ENCODE measurements around the gene SVOP. TPM values are rescaled to one million over a fixed set of nuclear protein-coding genes. Genes with fewer than 3 reads are reported as not detected.

Gene SVOP
- total and polyA plus RNA-seq, 2 experiments from 2014 or later: 0.10 TPM; not detected in 1

DNA sequence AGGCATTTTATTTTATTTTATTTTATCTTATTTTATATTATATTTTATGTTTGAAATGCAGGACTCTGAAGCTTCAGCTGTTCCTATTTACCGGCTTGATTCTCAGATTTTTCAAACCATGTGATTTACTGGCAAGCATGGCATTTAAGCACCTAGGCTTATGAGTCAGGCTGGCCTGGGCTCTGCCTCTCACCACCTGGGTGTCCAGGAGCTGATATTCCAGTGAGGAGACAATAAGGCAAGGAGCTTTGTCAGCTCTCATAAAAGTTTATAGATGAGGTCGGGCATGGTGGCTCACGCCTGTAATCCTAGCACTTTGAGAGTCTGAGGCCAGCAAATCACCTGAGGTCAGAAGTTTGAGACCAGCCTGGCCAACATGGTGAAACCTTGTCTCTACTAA is 138.9 kb downstream of the SVOP start (continued):
- TF ChIP-seq, protein P1, sequence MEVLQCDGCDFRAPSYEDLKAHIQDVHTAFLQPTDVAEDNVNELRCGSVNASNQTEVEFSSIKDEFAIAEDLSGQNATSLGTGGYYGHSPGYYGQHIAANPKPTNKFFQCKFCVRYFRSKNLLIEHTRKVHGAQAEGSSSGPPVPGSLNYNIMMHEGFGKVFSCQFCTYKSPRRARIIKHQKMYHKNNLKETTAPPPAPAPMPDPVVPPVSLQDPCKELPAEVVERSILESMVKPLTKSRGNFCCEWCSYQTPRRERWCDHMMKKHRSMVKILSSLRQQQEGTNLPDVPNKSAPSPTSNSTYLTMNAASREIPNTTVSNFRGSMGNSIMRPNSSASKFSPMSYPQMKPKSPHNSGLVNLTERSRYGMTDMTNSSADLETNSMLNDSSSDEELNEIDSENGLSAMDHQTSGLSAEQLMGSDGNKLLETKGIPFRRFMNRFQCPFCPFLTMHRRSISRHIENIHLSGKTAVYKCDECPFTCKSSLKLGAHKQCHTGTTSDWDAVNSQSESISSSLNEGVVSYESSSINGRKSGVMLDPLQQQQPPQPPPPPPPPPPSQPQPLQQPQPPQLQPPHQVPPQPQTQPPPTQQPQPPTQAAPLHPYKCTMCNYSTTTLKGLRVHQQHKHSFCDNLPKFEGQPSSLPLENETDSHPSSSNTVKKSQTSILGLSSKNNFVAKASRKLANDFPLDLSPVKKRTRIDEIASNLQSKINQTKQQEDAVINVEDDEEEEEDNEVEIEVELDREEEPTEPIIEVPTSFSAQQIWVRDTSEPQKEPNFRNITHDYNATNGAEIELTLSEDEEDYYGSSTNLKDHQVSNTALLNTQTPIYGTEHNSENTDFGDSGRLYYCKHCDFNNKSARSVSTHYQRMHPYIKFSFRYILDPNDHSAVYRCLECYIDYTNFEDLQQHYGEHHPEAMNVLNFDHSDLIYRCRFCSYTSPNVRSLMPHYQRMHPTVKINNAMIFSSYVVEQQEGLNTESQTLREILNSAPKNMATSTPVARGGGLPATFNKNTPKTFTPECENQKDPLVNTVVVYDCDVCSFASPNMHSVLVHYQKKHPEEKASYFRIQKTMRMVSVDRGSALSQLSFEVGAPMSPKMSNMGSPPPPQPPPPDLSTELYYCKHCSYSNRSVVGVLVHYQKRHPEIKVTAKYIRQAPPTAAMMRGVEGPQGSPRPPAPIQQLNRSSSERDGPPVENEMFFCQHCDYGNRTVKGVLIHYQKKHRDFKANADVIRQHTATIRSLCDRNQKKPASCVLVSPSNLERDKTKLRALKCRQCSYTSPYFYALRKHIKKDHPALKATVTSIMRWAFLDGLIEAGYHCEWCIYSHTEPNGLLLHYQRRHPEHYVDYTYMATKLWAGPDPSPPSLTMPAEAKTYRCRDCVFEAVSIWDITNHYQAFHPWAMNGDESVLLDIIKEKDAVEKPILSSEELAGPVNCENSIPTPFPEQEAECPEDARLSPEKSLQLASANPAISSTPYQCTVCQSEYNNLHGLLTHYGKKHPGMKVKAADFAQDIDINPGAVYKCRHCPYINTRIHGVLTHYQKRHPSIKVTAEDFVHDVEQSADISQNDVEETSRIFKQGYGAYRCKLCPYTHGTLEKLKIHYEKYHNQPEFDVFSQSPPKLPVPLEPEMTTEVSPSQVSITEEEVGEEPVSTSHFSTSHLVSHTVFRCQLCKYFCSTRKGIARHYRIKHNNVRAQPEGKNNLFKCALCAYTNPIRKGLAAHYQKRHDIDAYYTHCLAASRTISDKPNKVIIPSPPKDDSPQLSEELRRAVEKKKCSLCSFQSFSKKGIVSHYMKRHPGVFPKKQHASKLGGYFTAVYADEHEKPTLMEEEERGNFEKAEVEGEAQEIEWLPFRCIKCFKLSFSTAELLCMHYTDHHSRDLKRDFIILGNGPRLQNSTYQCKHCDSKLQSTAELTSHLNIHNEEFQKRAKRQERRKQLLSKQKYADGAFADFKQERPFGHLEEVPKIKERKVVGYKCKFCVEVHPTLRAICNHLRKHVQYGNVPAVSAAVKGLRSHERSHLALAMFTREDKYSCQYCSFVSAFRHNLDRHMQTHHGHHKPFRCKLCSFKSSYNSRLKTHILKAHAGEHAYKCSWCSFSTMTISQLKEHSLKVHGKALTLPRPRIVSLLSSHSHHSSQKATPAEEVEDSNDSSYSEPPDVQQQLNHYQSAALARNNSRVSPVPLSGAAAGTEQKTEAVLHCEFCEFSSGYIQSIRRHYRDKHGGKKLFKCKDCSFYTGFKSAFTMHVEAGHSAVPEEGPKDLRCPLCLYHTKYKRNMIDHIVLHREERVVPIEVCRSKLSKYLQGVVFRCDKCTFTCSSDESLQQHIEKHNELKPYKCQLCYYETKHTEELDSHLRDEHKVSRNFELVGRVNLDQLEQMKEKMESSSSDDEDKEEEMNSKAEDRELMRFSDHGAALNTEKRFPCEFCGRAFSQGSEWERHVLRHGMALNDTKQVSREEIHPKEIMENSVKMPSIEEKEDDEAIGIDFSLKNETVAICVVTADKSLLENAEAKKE (CRISPR knock-in tag; IDR thresholded peaks at IDR 0.05): no peak
- TF ChIP-seq CREB1 (CRISPR knock-in tag; IDR thresholded peaks at IDR 0.05; ENCODE audit: low read depth): no peak
- TF ChIP-seq, protein P2, sequence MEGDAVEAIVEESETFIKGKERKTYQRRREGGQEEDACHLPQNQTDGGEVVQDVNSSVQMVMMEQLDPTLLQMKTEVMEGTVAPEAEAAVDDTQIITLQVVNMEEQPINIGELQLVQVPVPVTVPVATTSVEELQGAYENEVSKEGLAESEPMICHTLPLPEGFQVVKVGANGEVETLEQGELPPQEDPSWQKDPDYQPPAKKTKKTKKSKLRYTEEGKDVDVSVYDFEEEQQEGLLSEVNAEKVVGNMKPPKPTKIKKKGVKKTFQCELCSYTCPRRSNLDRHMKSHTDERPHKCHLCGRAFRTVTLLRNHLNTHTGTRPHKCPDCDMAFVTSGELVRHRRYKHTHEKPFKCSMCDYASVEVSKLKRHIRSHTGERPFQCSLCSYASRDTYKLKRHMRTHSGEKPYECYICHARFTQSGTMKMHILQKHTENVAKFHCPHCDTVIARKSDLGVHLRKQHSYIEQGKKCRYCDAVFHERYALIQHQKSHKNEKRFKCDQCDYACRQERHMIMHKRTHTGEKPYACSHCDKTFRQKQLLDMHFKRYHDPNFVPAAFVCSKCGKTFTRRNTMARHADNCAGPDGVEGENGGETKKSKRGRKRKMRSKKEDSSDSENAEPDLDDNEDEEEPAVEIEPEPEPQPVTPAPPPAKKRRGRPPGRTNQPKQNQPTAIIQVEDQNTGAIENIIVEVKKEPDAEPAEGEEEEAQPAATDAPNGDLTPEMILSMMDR (conservative IDR thresholded peaks at IDR 0.05; ENCODE audit: low read depth in 2 of 2): no peak
- TF ChIP-seq, protein P3, sequence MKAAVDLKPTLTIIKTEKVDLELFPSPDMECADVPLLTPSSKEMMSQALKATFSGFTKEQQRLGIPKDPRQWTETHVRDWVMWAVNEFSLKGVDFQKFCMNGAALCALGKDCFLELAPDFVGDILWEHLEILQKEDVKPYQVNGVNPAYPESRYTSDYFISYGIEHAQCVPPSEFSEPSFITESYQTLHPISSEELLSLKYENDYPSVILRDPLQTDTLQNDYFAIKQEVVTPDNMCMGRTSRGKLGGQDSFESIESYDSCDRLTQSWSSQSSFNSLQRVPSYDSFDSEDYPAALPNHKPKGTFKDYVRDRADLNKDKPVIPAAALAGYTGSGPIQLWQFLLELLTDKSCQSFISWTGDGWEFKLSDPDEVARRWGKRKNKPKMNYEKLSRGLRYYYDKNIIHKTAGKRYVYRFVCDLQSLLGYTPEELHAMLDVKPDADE (IDR thresholded peaks at IDR 0.05): no peak

DNA sequence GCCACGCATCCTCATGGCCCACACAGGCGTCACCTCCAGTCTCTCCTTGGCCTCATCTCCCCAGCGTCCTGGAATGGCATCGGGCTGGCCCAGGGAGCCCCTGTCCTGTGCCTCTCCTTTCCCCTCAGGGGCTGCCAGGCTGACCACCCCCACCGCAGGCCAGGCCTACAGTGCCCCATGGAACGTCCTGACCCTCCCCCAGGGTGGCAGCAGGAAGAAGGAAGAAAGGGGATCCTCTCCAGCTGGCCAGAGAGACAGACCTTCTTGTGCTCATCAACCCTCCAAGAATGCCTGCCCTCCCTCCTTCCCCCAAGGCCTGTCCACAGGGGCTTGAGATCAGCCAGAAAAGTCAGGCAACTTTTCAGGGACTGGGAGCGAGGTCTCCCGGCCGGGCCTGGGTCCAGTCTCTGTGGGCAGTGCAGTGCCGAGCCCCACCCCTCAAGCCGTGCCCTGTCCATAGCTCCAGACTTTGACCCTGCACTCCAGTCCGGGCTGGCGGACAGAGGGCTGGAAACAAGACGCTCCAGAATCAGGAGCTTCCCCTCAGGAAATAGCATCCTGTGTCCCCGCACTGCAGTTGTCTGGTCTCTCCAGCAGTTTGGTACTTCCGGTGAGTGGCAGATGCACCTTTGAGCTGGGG is 141.1 kb downstream of the SVOP start, which contains the start of gene DAO:
Gene DAO (plus strand): TSS at position 478 of the 640 bp plus-strand sequence. CDS start 4,915 bp downstream, outside the sequence.
- peak; percentile 18; the same call in 2 of the 3 replicates for ATAC-seq
- Histone ChIP-seq H4K20me1 (replicated peaks; ENCODE audit: insufficient read depth) (no peaks in the 10 kb centered on the region), H3F3A (replicated peaks; ENCODE audit: low read depth) (no peaks in the 10 kb centered on the region), H3K27ac (ENCODE audit: low read depth) (no peak within 1 kb of the TSS), H3K36me3 (ENCODE audit: insufficient read depth) (no peaks in the 10 kb centered on the region), H3K27me3 (ENCODE audit: insufficient read depth) (no peaks in the 10 kb centered on the region), H2AFZ (peak within 1 kb of the TSS; percentile 86; the same call in 1 of the 2 replicates), H3K4me1 (ENCODE audit: insufficient read depth) (no peaks in the 10 kb centered on the region; the same call in 1 of the 2 replicates), H3K4me3 (no peak within 1 kb of the TSS), H3K79me2 (replicated peaks; ENCODE audit: insufficient read depth) (no peaks in the 10 kb centered on the region), H3K4me2 (no peak within 1 kb of the TSS), H3K9me2 (ENCODE audit: insufficient read depth) (no peaks in the 10 kb centered on the region)
- H3K4me1 Mint-ChIP-seq: peaks cover 2% of the 10 kb centered on the region; the same call in 1 of the 3 replicates
- H3K9me3 Mint-ChIP-seq: no peaks in the 10 kb centered on the region
- no peaks in the 10 kb centered on the region for H3K36me3 Mint-ChIP-seq (ENCODE audit: low read depth)
- H3K27ac Mint-ChIP-seq: no peak within 1 kb of the TSS
- H3K27me3 Mint-ChIP-seq (ENCODE audit: insufficient read depth, low read depth, poor library complexity): peaks cover 7% of the 10 kb centered on the region
- H3K4me3 Mint-ChIP-seq: no peak within 1 kb of the TSS
- DNase-seq (ENCODE audit: low spot score): no peak
- TF ChIP-seq, protein P3 (IDR thresholded peaks at IDR 0.05): no peak
- TF ChIP-seq JUNB (IDR thresholded peaks at IDR 0.05; ENCODE audit: unreplicated experiment) (no peak), POLR2AphosphoS5 (IDR thresholded peaks at IDR 0.05; ENCODE audit: low read depth) (no peak), CREB1 (CRISPR knock-in tag; IDR thresholded peaks at IDR 0.05; ENCODE audit: low read depth) (no peak), NANOG (IDR thresholded peaks at IDR 0.05; ENCODE audit: borderline replicate concordance) (no peak), EZH2 (IDR thresholded peaks at IDR 0.05; ENCODE audit: low read depth, unreplicated experiment) (no peak), ZNF114 (CRISPR knock-in tag; IDR thresholded peaks at IDR 0.05) (no peak)
- TF ChIP-seq, protein P4, sequence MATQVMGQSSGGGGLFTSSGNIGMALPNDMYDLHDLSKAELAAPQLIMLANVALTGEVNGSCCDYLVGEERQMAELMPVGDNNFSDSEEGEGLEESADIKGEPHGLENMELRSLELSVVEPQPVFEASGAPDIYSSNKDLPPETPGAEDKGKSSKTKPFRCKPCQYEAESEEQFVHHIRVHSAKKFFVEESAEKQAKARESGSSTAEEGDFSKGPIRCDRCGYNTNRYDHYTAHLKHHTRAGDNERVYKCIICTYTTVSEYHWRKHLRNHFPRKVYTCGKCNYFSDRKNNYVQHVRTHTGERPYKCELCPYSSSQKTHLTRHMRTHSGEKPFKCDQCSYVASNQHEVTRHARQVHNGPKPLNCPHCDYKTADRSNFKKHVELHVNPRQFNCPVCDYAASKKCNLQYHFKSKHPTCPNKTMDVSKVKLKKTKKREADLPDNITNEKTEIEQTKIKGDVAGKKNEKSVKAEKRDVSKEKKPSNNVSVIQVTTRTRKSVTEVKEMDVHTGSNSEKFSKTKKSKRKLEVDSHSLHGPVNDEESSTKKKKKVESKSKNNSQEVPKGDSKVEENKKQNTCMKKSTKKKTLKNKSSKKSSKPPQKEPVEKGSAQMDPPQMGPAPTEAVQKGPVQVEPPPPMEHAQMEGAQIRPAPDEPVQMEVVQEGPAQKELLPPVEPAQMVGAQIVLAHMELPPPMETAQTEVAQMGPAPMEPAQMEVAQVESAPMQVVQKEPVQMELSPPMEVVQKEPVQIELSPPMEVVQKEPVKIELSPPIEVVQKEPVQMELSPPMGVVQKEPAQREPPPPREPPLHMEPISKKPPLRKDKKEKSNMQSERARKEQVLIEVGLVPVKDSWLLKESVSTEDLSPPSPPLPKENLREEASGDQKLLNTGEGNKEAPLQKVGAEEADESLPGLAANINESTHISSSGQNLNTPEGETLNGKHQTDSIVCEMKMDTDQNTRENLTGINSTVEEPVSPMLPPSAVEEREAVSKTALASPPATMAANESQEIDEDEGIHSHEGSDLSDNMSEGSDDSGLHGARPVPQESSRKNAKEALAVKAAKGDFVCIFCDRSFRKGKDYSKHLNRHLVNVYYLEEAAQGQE (IDR thresholded peaks at IDR 0.05; ENCODE audit: unreplicated experiment): no peak

Measured in GM23338 (cell line).